ENCODE data around the gene RAB6A. TPM values are rescaled to one million over a fixed set of nuclear protein-coding genes. Genes with fewer than 3 reads are reported as not detected.
"Not testable (repeated sequence)": the region's sequence is repeated elsewhere in the genome, so short reads cannot be mapped to it uniquely, and the experiment has no call there.

RAB6A gene
- total and polyA plus RNA-seq, 2 of the 8 experiments (the other 6 are each of a cell fraction or from before 2014, with no cell fraction given), result 24.4 to 88.6 TPM

DNA sequence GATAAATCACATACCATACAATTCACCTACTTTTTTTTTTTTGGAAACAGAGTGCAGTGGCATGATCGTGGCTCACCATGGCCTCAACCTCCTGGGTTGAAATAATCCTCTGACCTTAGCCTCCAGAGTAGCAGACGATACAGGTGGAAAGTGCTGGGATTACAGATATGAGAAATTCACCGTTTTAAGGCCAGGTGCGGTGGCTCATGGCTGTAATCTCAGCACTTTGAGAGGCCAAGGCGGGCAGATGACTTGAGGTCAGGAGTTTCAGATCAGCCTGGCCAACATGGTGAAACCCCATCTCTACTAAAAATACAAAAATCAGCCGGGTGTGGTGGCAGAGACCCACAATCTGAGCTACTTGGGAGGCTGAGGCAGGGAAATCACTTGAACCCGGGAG is 24.9 kb downstream of the RAB6A start:
- H3K4me1 ChIP-seq (replicated peaks in 1 of 4; ENCODE audit: control insufficient read depth in 3 of 4, insufficient read depth in 4 of 4, low read length in 3 of 4); DNase-seq (ENCODE audit: low read depth in 1 of 2, low spot score in 2 of 2); H2AFZ ChIP-seq (ENCODE audit: low read length); H3K4me3 ChIP-seq (ENCODE audit: extremely low read depth in 1 of 4, insufficient read depth in 2 of 4, low read depth in 3 of 4, low read length in 4 of 4); H2BK5ac ChIP-seq (ENCODE audit: low read depth, low read length); H2AK5ac ChIP-seq (ENCODE audit: low read depth, low read length); H3K18ac ChIP-seq (ENCODE audit: extremely low read depth, low read length); FAIRE-seq; H2BK12ac ChIP-seq (ENCODE audit: low read depth, low read length); H3K56ac ChIP-seq (replicated peaks; ENCODE audit: insufficient read length, low read depth, low read length); H2BK15ac ChIP-seq (ENCODE audit: low read length); H4K91ac ChIP-seq (replicated peaks; ENCODE audit: insufficient read length, low read length); H3K4ac ChIP-seq (replicated peaks; ENCODE audit: insufficient read length, low read depth, low read length); H2BK20ac ChIP-seq (ENCODE audit: low read length); H2BK120ac ChIP-seq (replicated peaks; ENCODE audit: low read depth, low read length); H3K9me3 ChIP-seq (ENCODE audit: insufficient read depth in 2 of 2, low read depth in 1 of 2, low read length in 1 of 2); H3K23ac ChIP-seq (ENCODE audit: insufficient read length); H4K5ac ChIP-seq (ENCODE audit: insufficient read length, low read depth, low read length); H4K8ac ChIP-seq (ENCODE audit: extremely low read depth, insufficient read depth, low read length); H3K27ac ChIP-seq (ENCODE audit: low read depth, low read length); H3K23me2 ChIP-seq (ENCODE audit: low read depth, low read length); H4K20me1 ChIP-seq (replicated peaks in 1 of 2; ENCODE audit: control insufficient read depth in 1 of 2, insufficient read depth in 2 of 2, low read length in 2 of 2); H3K27me3 ChIP-seq (replicated peaks in 1 of 4; ENCODE audit: control insufficient read depth in 3 of 4, extremely low read depth in 1 of 4, insufficient read depth in 3 of 4, low read length in 3 of 4); H3K36me3 ChIP-seq (ENCODE audit: control insufficient read depth in 2 of 4, insufficient read depth in 4 of 4, low read length in 3 of 4); H3K4me2 ChIP-seq (ENCODE audit: insufficient read depth in 1 of 2, low read depth in 2 of 2, low read length in 2 of 2); H3K9ac ChIP-seq (replicated peaks in 1 of 4; ENCODE audit: extremely low read depth in 1 of 4, low read depth in 3 of 4, low read length in 3 of 4); H3K14ac ChIP-seq (ENCODE audit: insufficient read length): not testable (repeated sequence)
- Histone ChIP-seq H3K79me1 (ENCODE audit: low read depth, low read length) (peaks cover 23% of the 10 kb centered on the region), H3K79me2 (ENCODE audit: control insufficient read depth in 1 of 2, insufficient read depth in 2 of 2, low read length in 2 of 2) (peaks cover 0 to 83% of the 10 kb centered on the region in 2 experiments; a peak in 2 of 4 replicates)
- WGBS, 2 experiments (ENCODE audit: extremely low coverage in 1 of 2, insufficient coverage in 1 of 2, insufficient read length in 1 of 2, insufficient replicate concordance in 2 of 2, low coverage in 1 of 2, low lambda C conversion rate in 2 of 2, missing lambda C conversion rate in 1 of 2), result 85% methylated on average over 7 of the region's 7 CpGs; no CpG with 5 or more reads in 1 of the 2 experiments
- POLR2A ChIA-PET (ENCODE audit: partially characterized antibody), result interaction anchor here (0.9 to 1.2 kb wide), 2 partner anchors 11 to 17 kb away, joined by 3 read pairs; no protein-coding TSS in a partner anchor
- CTCF ChIA-PET (ENCODE audit: partially characterized antibody), result interaction anchor here (0.6 to 1.5 kb wide), 2 partner anchors 14 to 1387 kb away, joined by 3 read pairs; no protein-coding TSS in a partner anchor

All from H1 (cell line).